ENCODE measurements around the gene PLAC1. TPM values are rescaled to one million over a fixed set of nuclear protein-coding genes. Genes with fewer than 3 reads are reported as not detected.
A peak's percentile ranks its signal among the peaks of the same experiment; 100 is the strongest.

The PLAC1 gene
- total and polyA plus RNA-seq, 2 experiments from 2014 or later = 0.50 to 0.83 TPM

GRCh38 chrX:134562002-134562401 lies 96.3 kb downstream of the PLAC1 start:
- Histone ChIP-seq H3K4me3 (no peak overlapping the region), H3K9me2 (ENCODE audit: insufficient read depth) (no peaks in the 10 kb centered on the region), H3K27ac (ENCODE audit: low read depth) (no peak overlapping the region), H3K79me2 (replicated peaks; ENCODE audit: insufficient read depth) (no peaks in the 10 kb centered on the region), H2AFZ (no peak overlapping the region), H4K20me1 (replicated peaks; ENCODE audit: insufficient read depth) (no peaks in the 10 kb centered on the region), H3K27me3 (ENCODE audit: insufficient read depth) (no peaks in the 10 kb centered on the region), H3K4me2 (no peak overlapping the region), H3K36me3 (ENCODE audit: insufficient read depth) (no peaks in the 10 kb centered on the region), H3K4me1 (ENCODE audit: insufficient read depth) (peaks cover 11% of the 10 kb centered on the region; the same call in 1 of the 2 replicates), H3F3A (replicated peaks; ENCODE audit: low read depth) (no peaks in the 10 kb centered on the region)
- Mint-ChIP-seq H3K4me1 (peaks cover 15% of the 10 kb centered on the region), H3K4me3 (no peak overlapping the region), H3K9me3 (no peaks in the 10 kb centered on the region), H3K36me3 (ENCODE audit: low read depth) (no peaks in the 10 kb centered on the region), H3K27me3 (ENCODE audit: insufficient read depth, low read depth, poor library complexity) (no peaks in the 10 kb centered on the region), H3K27ac (no peak overlapping the region)
- ATAC-seq (no peak), DNase-seq (ENCODE audit: low spot score) (no peak)
- no peak for TF ChIP-seq POLR2AphosphoS5 (IDR thresholded peaks at IDR 0.05; ENCODE audit: low read depth)
- TF ChIP-seq ZNF114 (CRISPR knock-in tag; IDR thresholded peaks at IDR 0.05) = no peak

DNA sequence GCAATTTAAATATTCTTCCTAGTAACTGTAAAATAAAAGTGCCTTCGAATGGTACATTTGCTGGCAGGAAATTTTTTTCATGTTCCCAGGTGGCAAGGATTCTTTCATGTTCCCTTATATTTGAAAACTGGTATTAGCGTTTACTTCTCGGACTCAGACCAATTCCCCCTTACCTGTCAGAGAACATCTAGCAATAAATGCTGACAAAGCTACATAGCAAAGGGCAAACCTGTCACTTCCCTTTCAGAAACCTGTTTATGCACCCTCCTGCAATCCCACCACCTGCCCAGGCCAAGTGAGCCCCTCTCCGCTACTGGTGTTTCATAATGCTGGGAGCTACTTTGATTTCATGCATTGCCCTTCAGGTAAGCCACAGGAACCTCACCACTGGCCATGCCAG lies 100.1 kb downstream of the PLAC1 start:
- H2AFZ ChIP-seq = no peak overlapping the region
- H3K9me3 Mint-ChIP-seq = no peaks in the 10 kb centered on the region

DNA sequence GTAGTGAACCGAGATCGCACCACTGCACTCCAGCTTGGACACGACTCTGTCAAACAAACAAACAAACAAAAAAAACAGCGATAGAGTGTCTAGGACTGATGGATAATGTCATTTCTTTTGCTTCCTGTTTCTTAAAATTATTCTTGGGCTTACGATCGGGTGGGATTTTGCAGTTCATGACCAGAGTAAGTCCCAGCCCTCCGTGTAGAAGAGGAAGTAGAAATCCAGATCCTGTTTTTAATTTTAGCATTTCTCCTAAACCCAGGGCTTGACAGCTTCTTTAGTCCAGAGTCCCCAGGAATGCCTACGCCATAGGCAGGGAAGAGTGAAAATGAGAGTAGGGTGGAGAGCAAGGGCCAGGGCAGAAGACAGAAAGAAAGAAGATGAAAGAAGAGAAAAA lies 104.0 kb downstream of the PLAC1 start:
- Histone ChIP-seq H3K27me3 (ENCODE audit: insufficient read depth) (peaks cover 41% of the 10 kb centered on the region), H3K27ac (ENCODE audit: low read depth) (no peak overlapping the region), H3K4me2 (no peak overlapping the region), H3K79me2 (replicated peaks; ENCODE audit: insufficient read depth) (no peaks in the 10 kb centered on the region), H3K36me3 (ENCODE audit: insufficient read depth) (no peaks in the 10 kb centered on the region), H3K4me1 (ENCODE audit: insufficient read depth) (peaks cover 31% of the 10 kb centered on the region), H3K4me3 (no peak overlapping the region), H2AFZ (no peak overlapping the region), H3F3A (replicated peaks; ENCODE audit: low read depth) (no peaks in the 10 kb centered on the region), H3K9me2 (ENCODE audit: insufficient read depth) (no peaks in the 10 kb centered on the region), H4K20me1 (replicated peaks; ENCODE audit: insufficient read depth) (no peaks in the 10 kb centered on the region)
- no peak for ATAC-seq
- Mint-ChIP-seq H3K9me3 (no peaks in the 10 kb centered on the region), H3K27ac (no peak overlapping the region), H3K4me3 (no peak overlapping the region), H3K36me3 (ENCODE audit: low read depth) (no peaks in the 10 kb centered on the region), H3K27me3 (ENCODE audit: insufficient read depth, low read depth, poor library complexity) (peaks cover 36% of the 10 kb centered on the region), H3K4me1 (peaks cover 28% of the 10 kb centered on the region)
- no peak for DNase-seq (ENCODE audit: low spot score)
- TF ChIP-seq, protein P1, sequence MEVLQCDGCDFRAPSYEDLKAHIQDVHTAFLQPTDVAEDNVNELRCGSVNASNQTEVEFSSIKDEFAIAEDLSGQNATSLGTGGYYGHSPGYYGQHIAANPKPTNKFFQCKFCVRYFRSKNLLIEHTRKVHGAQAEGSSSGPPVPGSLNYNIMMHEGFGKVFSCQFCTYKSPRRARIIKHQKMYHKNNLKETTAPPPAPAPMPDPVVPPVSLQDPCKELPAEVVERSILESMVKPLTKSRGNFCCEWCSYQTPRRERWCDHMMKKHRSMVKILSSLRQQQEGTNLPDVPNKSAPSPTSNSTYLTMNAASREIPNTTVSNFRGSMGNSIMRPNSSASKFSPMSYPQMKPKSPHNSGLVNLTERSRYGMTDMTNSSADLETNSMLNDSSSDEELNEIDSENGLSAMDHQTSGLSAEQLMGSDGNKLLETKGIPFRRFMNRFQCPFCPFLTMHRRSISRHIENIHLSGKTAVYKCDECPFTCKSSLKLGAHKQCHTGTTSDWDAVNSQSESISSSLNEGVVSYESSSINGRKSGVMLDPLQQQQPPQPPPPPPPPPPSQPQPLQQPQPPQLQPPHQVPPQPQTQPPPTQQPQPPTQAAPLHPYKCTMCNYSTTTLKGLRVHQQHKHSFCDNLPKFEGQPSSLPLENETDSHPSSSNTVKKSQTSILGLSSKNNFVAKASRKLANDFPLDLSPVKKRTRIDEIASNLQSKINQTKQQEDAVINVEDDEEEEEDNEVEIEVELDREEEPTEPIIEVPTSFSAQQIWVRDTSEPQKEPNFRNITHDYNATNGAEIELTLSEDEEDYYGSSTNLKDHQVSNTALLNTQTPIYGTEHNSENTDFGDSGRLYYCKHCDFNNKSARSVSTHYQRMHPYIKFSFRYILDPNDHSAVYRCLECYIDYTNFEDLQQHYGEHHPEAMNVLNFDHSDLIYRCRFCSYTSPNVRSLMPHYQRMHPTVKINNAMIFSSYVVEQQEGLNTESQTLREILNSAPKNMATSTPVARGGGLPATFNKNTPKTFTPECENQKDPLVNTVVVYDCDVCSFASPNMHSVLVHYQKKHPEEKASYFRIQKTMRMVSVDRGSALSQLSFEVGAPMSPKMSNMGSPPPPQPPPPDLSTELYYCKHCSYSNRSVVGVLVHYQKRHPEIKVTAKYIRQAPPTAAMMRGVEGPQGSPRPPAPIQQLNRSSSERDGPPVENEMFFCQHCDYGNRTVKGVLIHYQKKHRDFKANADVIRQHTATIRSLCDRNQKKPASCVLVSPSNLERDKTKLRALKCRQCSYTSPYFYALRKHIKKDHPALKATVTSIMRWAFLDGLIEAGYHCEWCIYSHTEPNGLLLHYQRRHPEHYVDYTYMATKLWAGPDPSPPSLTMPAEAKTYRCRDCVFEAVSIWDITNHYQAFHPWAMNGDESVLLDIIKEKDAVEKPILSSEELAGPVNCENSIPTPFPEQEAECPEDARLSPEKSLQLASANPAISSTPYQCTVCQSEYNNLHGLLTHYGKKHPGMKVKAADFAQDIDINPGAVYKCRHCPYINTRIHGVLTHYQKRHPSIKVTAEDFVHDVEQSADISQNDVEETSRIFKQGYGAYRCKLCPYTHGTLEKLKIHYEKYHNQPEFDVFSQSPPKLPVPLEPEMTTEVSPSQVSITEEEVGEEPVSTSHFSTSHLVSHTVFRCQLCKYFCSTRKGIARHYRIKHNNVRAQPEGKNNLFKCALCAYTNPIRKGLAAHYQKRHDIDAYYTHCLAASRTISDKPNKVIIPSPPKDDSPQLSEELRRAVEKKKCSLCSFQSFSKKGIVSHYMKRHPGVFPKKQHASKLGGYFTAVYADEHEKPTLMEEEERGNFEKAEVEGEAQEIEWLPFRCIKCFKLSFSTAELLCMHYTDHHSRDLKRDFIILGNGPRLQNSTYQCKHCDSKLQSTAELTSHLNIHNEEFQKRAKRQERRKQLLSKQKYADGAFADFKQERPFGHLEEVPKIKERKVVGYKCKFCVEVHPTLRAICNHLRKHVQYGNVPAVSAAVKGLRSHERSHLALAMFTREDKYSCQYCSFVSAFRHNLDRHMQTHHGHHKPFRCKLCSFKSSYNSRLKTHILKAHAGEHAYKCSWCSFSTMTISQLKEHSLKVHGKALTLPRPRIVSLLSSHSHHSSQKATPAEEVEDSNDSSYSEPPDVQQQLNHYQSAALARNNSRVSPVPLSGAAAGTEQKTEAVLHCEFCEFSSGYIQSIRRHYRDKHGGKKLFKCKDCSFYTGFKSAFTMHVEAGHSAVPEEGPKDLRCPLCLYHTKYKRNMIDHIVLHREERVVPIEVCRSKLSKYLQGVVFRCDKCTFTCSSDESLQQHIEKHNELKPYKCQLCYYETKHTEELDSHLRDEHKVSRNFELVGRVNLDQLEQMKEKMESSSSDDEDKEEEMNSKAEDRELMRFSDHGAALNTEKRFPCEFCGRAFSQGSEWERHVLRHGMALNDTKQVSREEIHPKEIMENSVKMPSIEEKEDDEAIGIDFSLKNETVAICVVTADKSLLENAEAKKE (CRISPR knock-in tag; IDR thresholded peaks at IDR 0.05) = no peak
- TF ChIP-seq EZH2 (IDR thresholded peaks at IDR 0.05; ENCODE audit: low read depth, unreplicated experiment) = no peak

More for the DNA sequence above, 100.1 kb downstream of the PLAC1 start:
- ATAC-seq = no peak
- Histone ChIP-seq H4K20me1 (replicated peaks; ENCODE audit: insufficient read depth) (no peaks in the 10 kb centered on the region), H3K36me3 (ENCODE audit: insufficient read depth) (no peaks in the 10 kb centered on the region), H3K4me1 (ENCODE audit: insufficient read depth) (peaks cover 11% of the 10 kb centered on the region; the same call in 1 of the 2 replicates), H3K4me2 (peak overlapping the region; percentile 62), H3K4me3 (no peak overlapping the region), H3K9me2 (ENCODE audit: insufficient read depth) (no peaks in the 10 kb centered on the region), H3K79me2 (replicated peaks; ENCODE audit: insufficient read depth) (no peaks in the 10 kb centered on the region), H3K27me3 (ENCODE audit: insufficient read depth) (peaks cover 7% of the 10 kb centered on the region), H3F3A (replicated peaks; ENCODE audit: low read depth) (no peaks in the 10 kb centered on the region), H3K27ac (ENCODE audit: low read depth) (no peak overlapping the region)
- peaks cover 18% of the 10 kb centered on the region for H3K4me1 Mint-ChIP-seq
- no peak for DNase-seq (ENCODE audit: low spot score)
- no peak for TF ChIP-seq CREB1 (CRISPR knock-in tag; IDR thresholded peaks at IDR 0.05; ENCODE audit: low read depth)
- TF ChIP-seq, protein P2, sequence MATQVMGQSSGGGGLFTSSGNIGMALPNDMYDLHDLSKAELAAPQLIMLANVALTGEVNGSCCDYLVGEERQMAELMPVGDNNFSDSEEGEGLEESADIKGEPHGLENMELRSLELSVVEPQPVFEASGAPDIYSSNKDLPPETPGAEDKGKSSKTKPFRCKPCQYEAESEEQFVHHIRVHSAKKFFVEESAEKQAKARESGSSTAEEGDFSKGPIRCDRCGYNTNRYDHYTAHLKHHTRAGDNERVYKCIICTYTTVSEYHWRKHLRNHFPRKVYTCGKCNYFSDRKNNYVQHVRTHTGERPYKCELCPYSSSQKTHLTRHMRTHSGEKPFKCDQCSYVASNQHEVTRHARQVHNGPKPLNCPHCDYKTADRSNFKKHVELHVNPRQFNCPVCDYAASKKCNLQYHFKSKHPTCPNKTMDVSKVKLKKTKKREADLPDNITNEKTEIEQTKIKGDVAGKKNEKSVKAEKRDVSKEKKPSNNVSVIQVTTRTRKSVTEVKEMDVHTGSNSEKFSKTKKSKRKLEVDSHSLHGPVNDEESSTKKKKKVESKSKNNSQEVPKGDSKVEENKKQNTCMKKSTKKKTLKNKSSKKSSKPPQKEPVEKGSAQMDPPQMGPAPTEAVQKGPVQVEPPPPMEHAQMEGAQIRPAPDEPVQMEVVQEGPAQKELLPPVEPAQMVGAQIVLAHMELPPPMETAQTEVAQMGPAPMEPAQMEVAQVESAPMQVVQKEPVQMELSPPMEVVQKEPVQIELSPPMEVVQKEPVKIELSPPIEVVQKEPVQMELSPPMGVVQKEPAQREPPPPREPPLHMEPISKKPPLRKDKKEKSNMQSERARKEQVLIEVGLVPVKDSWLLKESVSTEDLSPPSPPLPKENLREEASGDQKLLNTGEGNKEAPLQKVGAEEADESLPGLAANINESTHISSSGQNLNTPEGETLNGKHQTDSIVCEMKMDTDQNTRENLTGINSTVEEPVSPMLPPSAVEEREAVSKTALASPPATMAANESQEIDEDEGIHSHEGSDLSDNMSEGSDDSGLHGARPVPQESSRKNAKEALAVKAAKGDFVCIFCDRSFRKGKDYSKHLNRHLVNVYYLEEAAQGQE (IDR thresholded peaks at IDR 0.05; ENCODE audit: unreplicated experiment) = no peak
- TF ChIP-seq JUNB (IDR thresholded peaks at IDR 0.05; ENCODE audit: unreplicated experiment) = no peak
- H3K4me3 Mint-ChIP-seq = no peak overlapping the region
- H3K27me3 Mint-ChIP-seq (ENCODE audit: insufficient read depth, low read depth, poor library complexity) = peaks cover 9% of the 10 kb centered on the region
- H3K36me3 Mint-ChIP-seq (ENCODE audit: low read depth) = no peaks in the 10 kb centered on the region
- no peak overlapping the region for H3K27ac Mint-ChIP-seq
